ENCODE data around the gene PRELID1. TPM values are rescaled to one million over a fixed set of nuclear protein-coding genes. Genes with fewer than 3 reads are reported as not detected.

Gene PRELID1
- total and polyA plus RNA-seq, 10 donors = 74.5 to 174 (median 128) TPM

- H3K9me3 ChIP-seq = no peaks in the 10 kb centered on the region
- peak overlapping the region in 1 of 8 donors; percentile 78 for H3K27ac ChIP-seq
- peaks cover 12 to 61% (median 32%) of the 10 kb centered on the region in 6 donors for H3K4me1 ChIP-seq
- H3K36me3 ChIP-seq = peaks cover 0 to 91% (median 57%) of the 10 kb centered on the region in 6 donors
- DNase-seq = no peak
- no peak overlapping the region for H3K4me3 ChIP-seq
- intact Hi-C loops (cut with DNase I; ENCODE audit: low total_unique reads) = no loop called here
- TF ChIP-seq CTCF (IDR thresholded peaks at IDR 0.05 in 8 of 11, conservative IDR thresholded peaks at IDR 0.05 in 3 of 11) (no peak), POLR2A (IDR thresholded peaks at IDR 0.05) (no peak), POLR2AphosphoS5 (IDR thresholded peaks at IDR 0.05) (no peak)
- WGBS, 5 donors = 95 to 97% (median 96%) methylated on average over 11 to 12 of the region's 12 CpGs
- no peaks in the 10 kb centered on the region for H3K27me3 ChIP-seq (replicated peaks in 1 of 7)
These were observed 9.6 kb upstream of the PRELID1 start for GRCh38 chr5:177293819-177294581.

GRCh38 chr5:177294632-177295031, 9.0 kb upstream of the PRELID1 start:
- H3K27ac ChIP-seq = peak overlapping the region in 3 of 8 donors; percentile 61 to 91 (median 78)
- TF ChIP-seq CTCF (IDR thresholded peaks at IDR 0.05 in 8 of 11, conservative IDR thresholded peaks at IDR 0.05 in 3 of 11) (no peak), POLR2A (IDR thresholded peaks at IDR 0.05) (no peak), POLR2AphosphoS5 (IDR thresholded peaks at IDR 0.05) (no peak)
- H3K36me3 ChIP-seq = peaks cover 0 to 87% (median 52%) of the 10 kb centered on the region in 6 donors
- intact Hi-C loops (cut with DNase I; ENCODE audit: low total_unique reads) = no loop called here
- WGBS, 5 donors = 94 to 100% (median 97%) methylated on average over 2 to 3 of the region's 3 CpGs
- DNase-seq = no peak
- no peaks in the 10 kb centered on the region for H3K9me3 ChIP-seq
- peaks cover 14 to 67% (median 38%) of the 10 kb centered on the region in 6 donors for H3K4me1 ChIP-seq
- H3K4me3 ChIP-seq = no peak overlapping the region
- H3K27me3 ChIP-seq (replicated peaks in 1 of 7) = no peaks in the 10 kb centered on the region

- Histone ChIP-seq H3K27me3 (replicated peaks in 1 of 7) (no peaks in the 10 kb centered on the region), H3K9me3 (no peaks in the 10 kb centered on the region), H3K36me3 (peaks cover 0 to 76% (median 47%) of the 10 kb centered on the region in 6 donors), H3K4me3 (peak overlapping the region in 1 of 8 donors; percentile 19), H3K27ac (peak overlapping the region; percentile 1 to 91 (median 58)), H3K4me1 (peaks cover 27 to 69% (median 47%) of the 10 kb centered on the region in 6 donors)
- DNase-seq = peak; percentile 80
- intact Hi-C loops (cut with DNase I; ENCODE audit: low total_unique reads) = no loop called here
- TF ChIP-seq CTCF (IDR thresholded peaks at IDR 0.05 in 8 of 11, conservative IDR thresholded peaks at IDR 0.05 in 3 of 11) (no peak), POLR2A (IDR thresholded peaks at IDR 0.05) (no peak), POLR2AphosphoS5 (IDR thresholded peaks at IDR 0.05) (peak; percentile 50 to 71 (median 57))
- 41 to 72% (median 59%) methylated on average over 9 of the region's 9 CpGs for WGBS, 5 donors
These were observed 7.7 kb upstream of the PRELID1 start for GRCh38 chr5:177295924-177296323.

- H3K4me3 ChIP-seq = peak overlapping the region in 1 of 8 donors; percentile 19
- TF ChIP-seq POLR2AphosphoS5 (IDR thresholded peaks at IDR 0.05) (peak in 2 of 3 donors; percentile 10 to 67), POLR2A (IDR thresholded peaks at IDR 0.05) (no peak)
- H3K4me1 ChIP-seq = peaks cover 33 to 71% (median 53%) of the 10 kb centered on the region in 6 donors
- intact Hi-C loops (cut with DNase I; ENCODE audit: low total_unique reads) = no loop called here
- H3K9me3 ChIP-seq = no peaks in the 10 kb centered on the region
- DNase-seq = peak; percentile 72
- peaks cover 0 to 76% (median 46%) of the 10 kb centered on the region in 6 donors for H3K36me3 ChIP-seq
- H3K27me3 ChIP-seq (replicated peaks in 1 of 7) = no peaks in the 10 kb centered on the region
- 31 to 39% (median 33%) methylated on average over 4 of the region's 4 CpGs for WGBS, 5 donors
- H3K27ac ChIP-seq = peak overlapping the region; percentile 1 to 91 (median 58)
These were observed 7.0 kb upstream of the PRELID1 start for GRCh38 chr5:177296581-177296980.
